ENCODE data around the gene CLEC9A. TPM values are rescaled to one million over a fixed set of nuclear protein-coding genes. Genes with fewer than 3 reads are reported as not detected.

CLEC9A gene
- total RNA-seq, result not detected

DNA sequence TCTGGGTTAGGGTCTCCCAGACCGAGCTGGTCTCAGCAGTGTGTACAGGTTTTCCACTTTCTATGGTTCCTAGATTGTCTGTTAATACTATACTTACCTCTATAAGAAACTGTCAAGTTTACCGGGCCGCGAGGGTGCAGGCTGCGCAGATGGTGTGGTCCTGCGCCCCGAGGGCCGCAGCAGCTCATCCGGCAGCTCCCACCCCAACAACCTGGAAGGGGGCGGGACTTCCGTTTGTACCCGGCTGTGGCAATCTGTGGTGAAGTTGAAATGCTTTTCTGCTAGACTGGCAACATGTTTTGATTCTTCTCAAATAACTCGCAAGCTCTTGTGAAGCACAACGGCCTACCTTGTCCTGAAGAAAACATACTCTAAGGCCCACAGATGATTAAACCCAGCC lies at the start of gene CLEC9A:
CLEC9A (plus strand) TSS at position 237 of the 400 bp plus-strand sequence. CDS start 22,006 bp downstream, outside the sequence.
- POLR2A ChIA-PET, result no interaction called here
- Mint-ChIP-seq H3K9me3 (no peaks in the 10 kb centered on the region), H3K27me3 (no peaks in the 10 kb centered on the region), H3K36me3 (ENCODE audit: low read depth) (no peaks in the 10 kb centered on the region), H3K4me1 (ENCODE audit: low read depth) (no peaks in the 10 kb centered on the region), H3K4me3 (no peak within 1 kb of the TSS), H3K27ac (no peak within 1 kb of the TSS)
- ATAC-seq (no peak), DNase-seq (no peak)
- TF ChIP-seq, protein P1, sequence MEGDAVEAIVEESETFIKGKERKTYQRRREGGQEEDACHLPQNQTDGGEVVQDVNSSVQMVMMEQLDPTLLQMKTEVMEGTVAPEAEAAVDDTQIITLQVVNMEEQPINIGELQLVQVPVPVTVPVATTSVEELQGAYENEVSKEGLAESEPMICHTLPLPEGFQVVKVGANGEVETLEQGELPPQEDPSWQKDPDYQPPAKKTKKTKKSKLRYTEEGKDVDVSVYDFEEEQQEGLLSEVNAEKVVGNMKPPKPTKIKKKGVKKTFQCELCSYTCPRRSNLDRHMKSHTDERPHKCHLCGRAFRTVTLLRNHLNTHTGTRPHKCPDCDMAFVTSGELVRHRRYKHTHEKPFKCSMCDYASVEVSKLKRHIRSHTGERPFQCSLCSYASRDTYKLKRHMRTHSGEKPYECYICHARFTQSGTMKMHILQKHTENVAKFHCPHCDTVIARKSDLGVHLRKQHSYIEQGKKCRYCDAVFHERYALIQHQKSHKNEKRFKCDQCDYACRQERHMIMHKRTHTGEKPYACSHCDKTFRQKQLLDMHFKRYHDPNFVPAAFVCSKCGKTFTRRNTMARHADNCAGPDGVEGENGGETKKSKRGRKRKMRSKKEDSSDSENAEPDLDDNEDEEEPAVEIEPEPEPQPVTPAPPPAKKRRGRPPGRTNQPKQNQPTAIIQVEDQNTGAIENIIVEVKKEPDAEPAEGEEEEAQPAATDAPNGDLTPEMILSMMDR (IDR thresholded peaks at IDR 0.05), result no peak
- intact Hi-C loops (cut with micrococcal nuclease), result loop anchor here (5.0 kb wide), 1 partner anchor 112 kb away; no protein-coding TSS in a partner anchor
- CTCF ChIA-PET, result interaction anchor here (0.7 kb wide), 1 partner anchor 109 kb away, joined by 4 read pairs; no protein-coding TSS in a partner anchor

GRCh38 chr12:9991876-9992275 lies 38.6 kb upstream of the CLEC9A start:
- Mint-ChIP-seq H3K4me3 (no peak overlapping the region), H3K27ac (no peak overlapping the region), H3K36me3 (ENCODE audit: low read depth) (no peaks in the 10 kb centered on the region), H3K9me3 (no peaks in the 10 kb centered on the region), H3K27me3 (peaks cover 13% of the 10 kb centered on the region), H3K4me1 (ENCODE audit: low read depth) (no peaks in the 10 kb centered on the region)
- TF ChIP-seq, protein P1 (IDR thresholded peaks at IDR 0.05), result no peak
- intact Hi-C loops (cut with micrococcal nuclease), result no loop called here
- ATAC-seq (no peak), DNase-seq (no peak)
- CTCF ChIA-PET, result interaction anchor here (1.0 to 1.3 kb wide), 3 partner anchors 10 to 249 kb away, joined by 3 to 4 read pairs (median 3); no protein-coding TSS in a partner anchor
- POLR2A ChIA-PET, result no interaction called here

DNA sequence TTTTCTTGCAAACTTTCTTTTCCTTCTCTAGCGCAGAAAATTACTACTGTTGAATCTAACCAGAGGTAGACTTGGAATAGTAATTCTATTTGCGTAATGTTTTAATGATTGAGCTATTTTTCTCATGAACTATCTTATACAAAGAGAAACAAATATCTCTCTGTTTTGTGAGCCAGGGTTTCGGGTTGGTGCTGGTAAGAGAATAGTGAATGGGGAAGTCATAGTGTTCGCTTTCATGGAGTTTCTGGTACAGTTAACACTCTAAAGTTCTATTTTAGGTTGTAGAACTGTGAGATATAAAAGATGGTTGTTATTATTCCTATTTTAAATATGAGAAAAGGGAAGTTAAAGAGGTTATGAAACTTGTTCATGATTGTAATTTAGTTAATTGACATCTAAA lies 38.2 kb upstream of the CLEC9A start:
- TF ChIP-seq, protein P1 (IDR thresholded peaks at IDR 0.05), result no peak
- intact Hi-C loops (cut with micrococcal nuclease), result no loop called here
- Mint-ChIP-seq H3K36me3 (ENCODE audit: low read depth) (no peaks in the 10 kb centered on the region), H3K4me1 (ENCODE audit: low read depth) (no peaks in the 10 kb centered on the region), H3K4me3 (no peak overlapping the region), H3K27me3 (peaks cover 13% of the 10 kb centered on the region), H3K9me3 (no peaks in the 10 kb centered on the region), H3K27ac (no peak overlapping the region)
- POLR2A ChIA-PET, result no interaction called here
- CTCF ChIA-PET, result interaction anchor here (0.6 to 1.3 kb wide), 4 partner anchors 9 to 402 kb away, joined by 3 to 4 read pairs (median 3); no protein-coding TSS in a partner anchor
- DNase-seq (no peak), ATAC-seq (no peak)

DNA sequence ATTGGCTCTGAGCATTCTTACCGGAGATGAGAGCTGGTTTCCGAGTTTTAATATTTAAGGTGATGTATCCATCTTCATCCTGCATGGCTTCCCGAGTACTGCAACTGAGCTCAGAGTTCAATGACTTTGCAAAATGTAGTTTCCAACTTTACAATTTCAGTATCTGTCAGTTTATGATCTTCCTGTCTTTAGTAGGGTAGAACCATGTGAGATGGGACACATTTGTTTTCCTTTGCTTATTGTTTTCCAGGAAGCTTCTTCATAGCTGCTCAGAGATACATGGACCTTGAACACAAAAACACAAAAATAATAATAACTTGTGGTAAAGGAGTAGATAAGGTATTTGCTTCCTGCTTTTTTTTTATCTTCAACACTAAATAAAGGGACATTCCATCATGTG lies 31.5 kb upstream of the CLEC9A start, which contains the start of gene CLEC1B:
CLEC1B (minus strand) TSS at position 106 of the 400 bp plus-strand sequence; CDS start at position 85, 21 bp downstream.
- intact Hi-C loops (cut with micrococcal nuclease), result no loop called here
- Mint-ChIP-seq H3K9me3 (no peaks in the 10 kb centered on the region), H3K4me3 (no peak within 1 kb of the TSS), H3K36me3 (ENCODE audit: low read depth) (no peaks in the 10 kb centered on the region), H3K4me1 (ENCODE audit: low read depth) (no peaks in the 10 kb centered on the region), H3K27me3 (peaks cover 4% of the 10 kb centered on the region), H3K27ac (no peak within 1 kb of the TSS)
- ATAC-seq (no peak), DNase-seq (no peak)
- POLR2A ChIA-PET, result no interaction called here
- CTCF ChIA-PET, result interaction anchor here (0.8 to 2.3 kb wide), 3 partner anchors 11 to 248 kb away, joined by 3 to 9 read pairs (median 3); partner anchors contain the start of gene CLEC12B
- TF ChIP-seq, protein P1 (IDR thresholded peaks at IDR 0.05), result no peak

GRCh38 chr12:10001171-10001776 lies 29.2 kb upstream of the CLEC9A start:
- H3K27me3 Mint-ChIP-seq, result no peaks in the 10 kb centered on the region
- no peaks in the 10 kb centered on the region for H3K4me1 Mint-ChIP-seq (ENCODE audit: low read depth)
- no peak overlapping the region for H3K4me3 Mint-ChIP-seq
- ATAC-seq (no peak), DNase-seq (no peak)
- H3K36me3 Mint-ChIP-seq (ENCODE audit: low read depth), result no peaks in the 10 kb centered on the region
- ChIA-PET POLR2A (no interaction called here), CTCF (interaction anchor here (0.6 to 1.3 kb wide), 3 partner anchors 10 to 69 kb away, joined by 3 to 5 read pairs (median 4); partner anchors contain the start of gene CLEC2A)
- no peak overlapping the region for H3K27ac Mint-ChIP-seq
- intact Hi-C loops (cut with micrococcal nuclease), result no loop called here
- H3K9me3 Mint-ChIP-seq, result no peaks in the 10 kb centered on the region
- TF ChIP-seq, protein P1 (IDR thresholded peaks at IDR 0.05), result no peak
